ENCODE measurements around the gene EMILIN1.
A peak's percentile ranks its signal among the peaks of the same experiment; 100 is the strongest.
"Not testable (repeated sequence)": the region's sequence is repeated elsewhere in the genome, so short reads cannot be mapped to it uniquely, and the experiment has no call there.

The EMILIN1 gene

DNA sequence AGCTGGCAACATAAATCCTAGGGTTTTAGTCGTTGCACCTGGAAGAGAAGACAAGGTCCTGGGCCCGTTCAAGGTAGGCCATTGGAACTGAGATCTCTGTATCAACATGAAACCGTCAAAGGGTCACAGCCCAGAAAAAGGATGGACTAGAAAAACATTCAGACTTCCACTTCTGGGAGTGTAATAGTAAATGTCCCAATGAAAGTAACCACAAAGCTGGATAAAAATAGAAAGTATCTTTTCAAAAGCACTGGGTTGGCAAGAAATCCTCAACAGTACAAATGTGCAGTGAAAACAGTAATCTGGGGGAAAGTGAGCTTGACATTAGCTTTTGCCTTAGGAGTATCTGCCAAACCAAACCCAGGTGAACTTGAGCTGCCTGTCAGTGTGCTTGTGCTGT lies 27.6 kb downstream of the EMILIN1 start:
- no peaks in the 10 kb centered on the region for H3K27me3 ChIP-seq (ENCODE audit: control insufficient read depth, insufficient read depth, low read length)
- no peaks in the 10 kb centered on the region for H3K36me3 ChIP-seq (ENCODE audit: control insufficient read depth, low read depth, low read length)
- H3K9me3 ChIP-seq (ENCODE audit: control insufficient read depth, low read depth, low read length), result no peaks in the 10 kb centered on the region
- H3K4me1 ChIP-seq (ENCODE audit: control insufficient read depth, low read depth, low read length), result no peaks in the 10 kb centered on the region
- H3K9ac ChIP-seq (ENCODE audit: low read length), result no peak overlapping the region
- no peak overlapping the region for H3K27ac ChIP-seq (ENCODE audit: low read length)
- H3K4me3 ChIP-seq (ENCODE audit: low read length), result no peak overlapping the region

DNA sequence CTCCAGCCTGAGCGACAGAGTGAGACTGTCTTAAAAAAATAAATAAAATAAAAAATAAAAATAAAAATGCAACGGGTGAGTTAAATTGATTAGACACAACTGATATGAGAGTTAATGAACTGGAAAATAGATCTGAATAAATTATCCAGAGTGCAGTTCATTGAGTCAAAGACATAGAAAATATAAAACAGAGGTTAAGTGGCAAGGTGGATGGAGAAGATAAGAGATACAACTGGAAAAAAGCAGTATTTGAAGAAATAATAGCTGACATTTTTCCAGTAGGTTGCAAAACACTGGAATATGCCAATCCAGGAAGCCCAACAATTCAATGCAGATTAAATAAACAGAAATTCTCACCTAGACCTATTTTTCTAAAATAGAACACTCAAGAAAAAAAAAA lies 29.8 kb downstream of the EMILIN1 start:
- H3K36me3 ChIP-seq (ENCODE audit: control insufficient read depth, low read depth, low read length), result no peaks in the 10 kb centered on the region
- H3K4me1 ChIP-seq (ENCODE audit: control insufficient read depth, low read depth, low read length), result no peaks in the 10 kb centered on the region
- no peak overlapping the region for H3K4me3 ChIP-seq (ENCODE audit: low read length)
- H3K9ac ChIP-seq (ENCODE audit: low read length), result no peak overlapping the region
- no peaks in the 10 kb centered on the region for H3K9me3 ChIP-seq (ENCODE audit: control insufficient read depth, low read depth, low read length)
- H3K27ac ChIP-seq (ENCODE audit: low read length), result no peak overlapping the region
- no peaks in the 10 kb centered on the region for H3K27me3 ChIP-seq (ENCODE audit: control insufficient read depth, insufficient read depth, low read length)

DNA sequence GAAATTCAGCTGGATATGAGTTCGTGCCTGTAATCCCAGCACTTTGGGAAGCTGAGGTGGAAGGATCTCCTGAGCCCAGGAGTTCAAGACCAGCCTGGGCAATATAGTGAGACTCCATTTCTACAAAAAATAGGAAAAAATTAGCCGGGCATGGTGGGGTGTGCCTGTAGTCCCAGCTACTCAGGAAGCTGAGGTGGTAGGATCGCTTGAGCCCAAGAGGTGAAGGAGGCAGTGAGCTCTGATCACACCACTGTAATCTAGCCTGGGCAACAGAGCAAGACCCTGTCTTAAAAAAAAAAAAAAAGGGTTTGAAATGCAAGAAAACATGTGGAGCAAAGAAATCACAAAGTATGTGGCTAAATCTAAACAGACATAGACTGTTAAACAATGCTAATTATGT lies 30.7 kb downstream of the EMILIN1 start:
- H3K27ac ChIP-seq (ENCODE audit: low read length), result no peak overlapping the region
- H3K36me3 ChIP-seq (ENCODE audit: control insufficient read depth, low read depth, low read length), result no peaks in the 10 kb centered on the region

DNA sequence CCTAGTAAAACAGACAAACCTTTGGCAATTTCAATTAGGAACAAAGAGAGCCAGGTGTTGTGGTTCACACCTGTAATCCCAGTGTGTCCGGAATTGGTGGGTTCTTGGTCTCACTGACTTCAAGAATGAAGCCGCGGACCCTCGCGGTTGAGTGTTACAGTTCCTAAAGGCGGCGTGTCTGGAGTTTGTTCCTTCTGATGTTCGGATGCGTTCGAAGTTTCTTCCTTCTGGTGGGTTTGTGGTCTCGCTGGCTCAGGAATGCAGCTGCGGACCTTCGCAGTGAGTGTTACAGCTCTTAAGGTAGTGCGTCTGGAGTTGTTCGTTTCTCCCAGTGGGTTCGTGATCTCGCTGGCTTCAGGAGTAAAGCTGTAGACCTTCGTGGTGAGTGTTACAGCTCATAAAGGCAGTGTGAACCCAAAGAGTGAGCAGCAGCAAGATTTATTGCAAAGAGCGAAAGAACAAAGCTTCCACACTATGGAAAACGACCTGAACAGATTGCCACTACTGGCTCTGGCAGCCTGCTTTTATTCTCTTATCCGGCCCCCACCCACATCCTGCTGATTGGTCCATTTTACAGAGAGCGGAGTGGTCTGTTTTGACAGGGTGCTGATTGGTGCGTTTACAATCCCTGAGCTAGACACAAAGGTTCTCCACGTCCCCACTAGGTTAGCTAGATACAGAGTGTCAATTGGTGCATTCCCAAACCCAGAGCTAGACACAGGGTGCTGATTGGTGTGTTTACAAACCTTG lies 32.4 kb downstream of the EMILIN1 start:
- not testable (repeated sequence) for H3K36me3 ChIP-seq (ENCODE audit: control insufficient read depth, low read depth, low read length)

More for the DNA sequence above, 30.7 kb downstream of the EMILIN1 start:
- no peaks in the 10 kb centered on the region for H3K4me1 ChIP-seq (ENCODE audit: control insufficient read depth, low read depth, low read length)
- no peak overlapping the region for H3K4me3 ChIP-seq (ENCODE audit: low read length)
- no peak overlapping the region for H3K9ac ChIP-seq (ENCODE audit: low read length)
- H3K9me3 ChIP-seq (ENCODE audit: control insufficient read depth, low read depth, low read length), result no peaks in the 10 kb centered on the region
- H3K27me3 ChIP-seq (ENCODE audit: control insufficient read depth, insufficient read depth, low read length), result no peaks in the 10 kb centered on the region

DNA sequence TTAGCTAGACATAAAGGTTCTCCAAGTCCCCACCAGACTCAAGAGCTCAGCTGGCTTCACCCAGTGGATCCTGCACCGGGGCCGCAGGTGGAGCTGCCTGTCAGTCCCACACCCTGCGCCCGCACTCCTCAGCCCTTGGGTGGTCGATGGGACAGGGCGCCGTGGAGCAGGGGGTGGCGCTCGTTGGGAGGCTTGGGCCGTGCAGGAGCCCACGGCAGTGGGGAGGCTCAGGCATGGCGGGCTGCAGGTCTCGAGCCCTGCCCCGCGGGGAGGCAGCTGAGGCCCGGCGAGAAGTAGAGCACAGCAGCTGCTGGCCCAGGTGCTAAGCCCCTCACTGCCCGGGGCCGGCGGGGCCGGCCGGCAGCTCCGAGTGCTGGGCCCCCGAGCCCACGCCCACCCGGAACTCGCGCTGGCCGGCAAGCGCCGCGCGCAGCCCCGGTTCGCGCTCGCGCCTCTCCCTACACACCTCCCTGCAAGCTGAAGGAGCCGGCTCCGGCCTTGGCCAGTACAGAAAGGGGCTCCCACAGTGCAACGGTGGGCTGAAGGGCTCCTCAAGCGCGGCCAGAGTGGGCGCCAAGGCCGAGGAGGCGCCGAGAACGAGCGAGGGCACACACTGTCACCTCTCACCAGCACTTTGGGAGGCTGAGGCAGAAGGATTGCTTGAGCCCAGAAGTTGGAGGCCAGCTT lies 33.1 kb downstream of the EMILIN1 start:
- H3K9ac ChIP-seq (ENCODE audit: low read length); H3K36me3 ChIP-seq (ENCODE audit: control insufficient read depth, low read depth, low read length); H3K4me1 ChIP-seq (ENCODE audit: control insufficient read depth, low read depth, low read length); H3K27ac ChIP-seq (ENCODE audit: low read length); H3K27me3 ChIP-seq (ENCODE audit: control insufficient read depth, insufficient read depth, low read length); H3K9me3 ChIP-seq (ENCODE audit: control insufficient read depth, low read depth, low read length); H3K4me3 ChIP-seq (ENCODE audit: low read length): not testable (repeated sequence)

More for the DNA sequence above, 32.4 kb downstream of the EMILIN1 start:
- H3K4me3 ChIP-seq (ENCODE audit: low read length); H3K4me1 ChIP-seq (ENCODE audit: control insufficient read depth, low read depth, low read length); H3K27me3 ChIP-seq (ENCODE audit: control insufficient read depth, insufficient read depth, low read length); H3K9me3 ChIP-seq (ENCODE audit: control insufficient read depth, low read depth, low read length); H3K9ac ChIP-seq (ENCODE audit: low read length); H3K27ac ChIP-seq (ENCODE audit: low read length): not testable (repeated sequence)

DNA sequence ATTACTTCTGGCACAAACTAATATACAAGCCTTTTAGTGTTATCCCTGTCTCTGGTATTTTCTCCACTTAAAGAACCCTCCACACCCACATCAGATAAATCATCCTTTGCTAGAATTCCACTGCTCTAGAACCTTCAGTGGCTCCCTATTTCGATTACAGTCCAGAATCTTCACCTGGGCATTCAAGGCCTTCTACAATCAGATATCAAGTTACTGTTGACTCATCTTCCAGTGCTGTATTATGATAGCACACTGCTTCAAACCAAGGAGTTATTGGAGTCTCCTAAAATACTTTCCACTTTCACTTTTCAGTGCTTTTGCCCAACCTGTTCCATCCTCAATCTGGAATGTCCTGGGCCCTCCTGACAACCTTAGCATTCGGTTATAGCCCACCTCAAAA lies 37.1 kb downstream of the EMILIN1 start:
- Histone ChIP-seq H3K9ac (ENCODE audit: low read length) (no peak overlapping the region), H3K9me3 (ENCODE audit: control insufficient read depth, low read depth, low read length) (no peaks in the 10 kb centered on the region), H3K4me1 (ENCODE audit: control insufficient read depth, low read depth, low read length) (peaks cover 4% of the 10 kb centered on the region), H3K36me3 (ENCODE audit: control insufficient read depth, low read depth, low read length) (no peaks in the 10 kb centered on the region), H3K27ac (ENCODE audit: low read length) (no peak overlapping the region), H3K4me3 (ENCODE audit: low read length) (no peak overlapping the region), H3K27me3 (ENCODE audit: control insufficient read depth, insufficient read depth, low read length) (peaks cover 36% of the 10 kb centered on the region)

DNA sequence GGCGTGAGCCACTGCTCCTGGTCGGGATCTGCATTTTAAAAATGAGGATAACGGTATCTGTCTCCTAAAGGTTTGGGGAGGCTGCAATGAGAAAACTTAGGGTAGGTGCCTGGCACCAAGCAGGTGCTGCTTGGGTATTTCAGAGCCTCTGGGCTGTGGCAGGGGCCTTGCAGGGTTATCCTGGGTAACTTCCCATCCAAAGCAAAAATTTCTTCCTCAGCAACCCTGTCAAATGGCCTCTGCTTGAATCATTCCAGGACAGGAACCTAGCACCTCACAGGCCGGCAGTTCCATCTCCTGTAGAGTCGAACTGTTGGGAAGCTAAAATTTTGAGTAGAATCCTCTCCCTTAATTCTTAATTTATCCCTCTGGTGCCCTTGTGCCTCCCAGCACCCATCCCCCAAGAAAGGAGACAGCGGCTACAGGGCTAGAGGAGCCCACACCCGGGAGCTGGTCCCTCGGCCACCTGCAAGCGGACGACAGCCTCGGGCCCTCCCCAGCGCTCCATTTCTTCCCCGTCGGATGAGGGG lies 39.6 kb downstream of the EMILIN1 start:
- H3K27ac ChIP-seq (ENCODE audit: low read length), result no peak overlapping the region
- no peaks in the 10 kb centered on the region for H3K9me3 ChIP-seq (ENCODE audit: control insufficient read depth, low read depth, low read length)
- peaks cover 61% of the 10 kb centered on the region for H3K27me3 ChIP-seq (ENCODE audit: control insufficient read depth, insufficient read depth, low read length)
- H3K36me3 ChIP-seq (ENCODE audit: control insufficient read depth, low read depth, low read length), result no peaks in the 10 kb centered on the region
- H3K4me3 ChIP-seq (ENCODE audit: low read length), result peak overlapping the region; percentile 47
- no peak overlapping the region for H3K9ac ChIP-seq (ENCODE audit: low read length)
- H3K4me1 ChIP-seq (ENCODE audit: control insufficient read depth, low read depth, low read length), result peaks cover 4% of the 10 kb centered on the region

DNA sequence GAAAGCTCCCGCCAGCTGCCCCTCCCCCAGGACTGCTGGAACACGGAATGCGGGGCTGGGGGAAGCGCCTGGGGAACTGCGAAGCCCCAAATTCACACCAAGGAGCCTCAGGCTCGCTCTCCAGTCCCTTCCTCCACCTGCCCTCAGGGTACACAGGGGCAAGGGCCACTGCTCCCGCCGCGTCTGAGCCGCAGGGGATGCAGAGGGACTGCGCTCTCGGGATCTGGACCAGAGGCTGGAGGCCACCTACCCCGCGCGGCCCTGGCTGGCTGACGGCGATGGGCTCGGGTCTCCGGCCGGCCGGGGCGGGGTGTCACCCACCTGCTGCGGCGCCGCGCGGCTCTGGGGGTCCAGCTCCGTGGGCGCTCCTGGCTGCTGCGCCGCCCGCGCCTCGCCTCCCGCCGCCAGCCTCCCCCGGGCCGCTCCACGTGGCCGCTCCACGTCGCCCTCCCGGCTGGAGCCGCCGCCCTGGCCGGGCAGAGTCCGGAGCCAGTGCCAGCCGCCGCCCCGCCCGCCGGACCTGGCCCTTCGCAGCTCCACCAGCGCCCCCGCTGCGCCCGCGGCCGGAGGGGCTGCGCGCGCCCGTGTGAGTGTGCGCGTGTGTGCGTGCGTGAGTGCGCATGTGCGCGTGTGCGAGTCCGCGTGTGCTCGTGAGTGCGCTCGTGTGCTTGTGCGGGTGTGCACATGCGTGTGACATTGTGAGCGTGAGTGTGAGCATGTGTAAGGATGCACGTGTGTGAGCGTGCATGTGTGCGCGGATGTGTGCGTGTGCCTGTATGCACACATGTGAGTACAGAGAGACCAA lies 40.3 kb downstream of the EMILIN1 start, which contains the start of gene CGREF1:
Gene CGREF1, minus strand, starts transcription at position 604 of the 805 bp plus-strand sequence. CDS start 14,762 bp downstream, outside the sequence.
- H3K27me3 ChIP-seq (ENCODE audit: control insufficient read depth, insufficient read depth, low read length), result peaks cover 65% of the 10 kb centered on the region
- no peak within 1 kb of the TSS for H3K27ac ChIP-seq (ENCODE audit: low read length)

DNA sequence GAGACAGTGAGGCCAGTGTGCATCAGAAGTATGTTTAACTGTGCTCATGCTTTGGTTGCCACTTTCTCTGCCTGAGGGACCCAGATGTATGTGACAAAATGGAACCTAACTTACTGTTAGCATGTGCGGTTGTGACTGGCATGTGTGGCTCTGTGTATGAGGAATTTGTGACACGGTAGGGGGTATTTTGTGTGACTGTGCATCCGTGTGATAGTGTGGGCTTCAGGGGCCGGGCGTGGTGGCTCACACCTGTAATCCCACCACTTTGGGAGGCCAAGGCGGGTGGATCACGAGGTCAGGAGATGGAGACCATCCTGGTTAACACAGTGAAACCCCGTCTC lies 40.9 kb downstream of the EMILIN1 start:
- not testable (repeated sequence) for H3K4me1 ChIP-seq (ENCODE audit: control insufficient read depth, low read depth, low read length); H3K36me3 ChIP-seq (ENCODE audit: control insufficient read depth, low read depth, low read length); H3K27ac ChIP-seq (ENCODE audit: low read length); H3K9me3 ChIP-seq (ENCODE audit: control insufficient read depth, low read depth, low read length); H3K9ac ChIP-seq (ENCODE audit: low read length)
- Histone ChIP-seq H3K27me3 (ENCODE audit: control insufficient read depth, insufficient read depth, low read length) (peaks cover 71% of the 10 kb centered on the region), H3K4me3 (ENCODE audit: low read length) (peak overlapping the region; percentile 55)

More for the DNA sequence above, 40.3 kb downstream of the EMILIN1 start, which contains the start of gene CGREF1:
- Histone ChIP-seq H3K9ac (ENCODE audit: low read length) (no peak within 1 kb of the TSS), H3K36me3 (ENCODE audit: control insufficient read depth, low read depth, low read length) (no peaks in the 10 kb centered on the region), H3K9me3 (ENCODE audit: control insufficient read depth, low read depth, low read length) (no peaks in the 10 kb centered on the region), H3K4me1 (ENCODE audit: control insufficient read depth, low read depth, low read length) (peaks cover 4% of the 10 kb centered on the region), H3K4me3 (ENCODE audit: low read length) (peak within 1 kb of the TSS; percentile 55)

DNA sequence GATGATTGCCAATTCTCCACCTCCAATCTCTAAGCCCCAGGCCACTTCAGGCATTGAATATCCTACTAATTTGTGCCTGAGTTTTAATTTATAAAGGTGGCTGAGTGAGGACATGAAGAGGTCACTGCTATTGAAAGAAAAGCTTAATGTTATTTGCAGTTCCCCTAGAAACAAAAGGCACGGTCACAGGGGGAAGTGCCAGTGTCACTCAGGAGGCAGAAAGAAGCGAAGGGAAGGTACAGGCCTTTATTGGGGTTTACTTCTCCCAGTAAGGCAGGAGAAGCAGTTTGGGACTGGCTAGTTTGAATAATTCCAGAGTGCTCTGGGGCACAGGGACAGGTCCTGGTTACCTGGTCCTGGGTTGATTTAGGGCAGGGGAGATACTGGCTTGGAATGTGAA lies 43.5 kb downstream of the EMILIN1 start:
- peaks cover 4% of the 10 kb centered on the region for H3K4me1 ChIP-seq (ENCODE audit: control insufficient read depth, low read depth, low read length)
- H3K9me3 ChIP-seq (ENCODE audit: control insufficient read depth, low read depth, low read length), result no peaks in the 10 kb centered on the region
- H3K27ac ChIP-seq (ENCODE audit: low read length), result no peak overlapping the region
- no peak overlapping the region for H3K4me3 ChIP-seq (ENCODE audit: low read length)
- peaks cover 75% of the 10 kb centered on the region for H3K27me3 ChIP-seq (ENCODE audit: control insufficient read depth, insufficient read depth, low read length)
- no peaks in the 10 kb centered on the region for H3K36me3 ChIP-seq (ENCODE audit: control insufficient read depth, low read depth, low read length)
- H3K9ac ChIP-seq (ENCODE audit: low read length), result no peak overlapping the region

DNA sequence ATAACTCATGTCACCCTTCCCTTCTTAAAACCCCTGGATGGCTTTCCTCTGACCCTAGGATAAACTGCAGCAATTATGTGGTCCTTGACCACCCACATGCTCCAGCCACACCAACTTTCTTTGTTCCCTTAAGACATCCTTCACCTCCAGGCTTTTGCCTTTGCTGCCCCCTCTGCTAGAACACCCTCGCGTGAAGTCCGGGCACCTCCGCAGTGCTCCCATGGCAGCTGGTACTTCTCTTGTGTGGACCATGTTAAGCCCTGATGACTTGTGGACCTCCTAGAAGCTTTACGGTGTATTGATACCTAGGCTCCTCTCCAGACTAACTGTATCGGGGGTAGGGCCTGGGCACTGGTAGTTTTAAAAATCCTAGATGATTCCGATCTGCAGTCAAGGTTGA lies 44.4 kb downstream of the EMILIN1 start:
- Histone ChIP-seq H3K4me3 (ENCODE audit: low read length) (no peak overlapping the region), H3K27ac (ENCODE audit: low read length) (no peak overlapping the region), H3K9me3 (ENCODE audit: control insufficient read depth, low read depth, low read length) (no peaks in the 10 kb centered on the region), H3K4me1 (ENCODE audit: control insufficient read depth, low read depth, low read length) (peaks cover 4% of the 10 kb centered on the region), H3K27me3 (ENCODE audit: control insufficient read depth, insufficient read depth, low read length) (peaks cover 66% of the 10 kb centered on the region), H3K9ac (ENCODE audit: low read length) (no peak overlapping the region), H3K36me3 (ENCODE audit: control insufficient read depth, low read depth, low read length) (no peaks in the 10 kb centered on the region)
